Liver (tissue), 9 donors: ENCODE results near the gene ZNF333. TPM values are rescaled to one million over a fixed set of nuclear protein-coding genes. Genes with fewer than 3 reads are reported as not detected.

Source experiments
- DNase-seq: peaks from one replicate; pipeline ENCODE4 v3.0.0-alpha.2; 2017; ENCODE audit warnings: low spot score
- H3K27ac ChIP-seq, 2 donors: one replicate each; pipeline ENCODE4 v1.7.0; 2013; ENCODE audit warnings: inconsistent platforms in 2 of 2, low read length in 2 of 2, control low read depth in 1 of 2, low read depth in 1 of 2, mild to moderate bottlenecking in 1 of 2
- H3K27me3 ChIP-seq, 4 donors: one replicate each; pipeline versions ENCODE4 v1.6.1 to v1.7.0; 2013; ENCODE audit warnings: low read length in 3 of 4, inconsistent platforms in 1 of 4, mild to moderate bottlenecking in 1 of 4, moderate library complexity in 1 of 4; ENCODE audit not compliant: control insufficient read depth in 4 of 4, insufficient read depth in 4 of 4
- H3K36me3 ChIP-seq, 4 donors: one replicate each; pipeline versions ENCODE4 v1.6.1 to v1.7.0; 2013; ENCODE audit warnings: low read length in 3 of 4, mild to moderate bottlenecking in 3 of 4, low read depth in 1 of 4, moderate library complexity in 1 of 4; ENCODE audit not compliant: control insufficient read depth in 4 of 4, insufficient read depth in 3 of 4
- H3K4me1 ChIP-seq, 4 donors: one replicate each; pipeline versions ENCODE4 v1.6.1 to v1.7.0; 2013; ENCODE audit warnings: low read length in 3 of 4, mild to moderate bottlenecking in 3 of 4, moderate library complexity in 1 of 4; ENCODE audit not compliant: control insufficient read depth in 4 of 4, insufficient read depth in 4 of 4
- H3K4me3 ChIP-seq, 3 donors: one replicate each; pipeline versions ENCODE4 v1.6.1 to v1.7.0; 2013; ENCODE audit warnings: low read length in 3 of 3, control low read depth in 1 of 3, low read depth in 1 of 3, mild to moderate bottlenecking in 1 of 3
- H3K9ac ChIP-seq, 2 donors: one replicate each; pipeline ENCODE4 v1.7.0; 2013; ENCODE audit warnings: low read length in 2 of 2, mild to moderate bottlenecking in 2 of 2, moderate library complexity in 2 of 2, control low read depth in 1 of 2, low read depth in 1 of 2
- H3K9me3 ChIP-seq, 4 donors: one replicate each; pipeline versions ENCODE4 v1.6.1 to v1.7.0; 2013; ENCODE audit warnings: low read length in 3 of 4; ENCODE audit not compliant: control insufficient read depth in 4 of 4
- ATF3 ChIP-seq: IDR thresholded peaks from 2 replicates; pipeline ENCODE4 v1.6.1; 2016; ENCODE audit warnings: antibody characterized with exemption
- CTCF ChIP-seq: fragments of 150-350 bp; IDR thresholded peaks from 2 replicates; pipeline ENCODE4 v1.5.1; 2017; ENCODE audit warnings: improper control_type of control experiment, low read depth, low read length; ENCODE audit not compliant: missing input control
- EGR1 ChIP-seq, 2 donors: IDR thresholded peaks; 2 replicates each; pipeline ENCODE4 v1.6.1; 2016 to 2018; ENCODE audit warnings: antibody characterized with exemption in 2 of 2, low read depth in 2 of 2
- FOXA2 ChIP-seq: IDR thresholded peaks from 2 replicates; pipeline ENCODE4 v1.6.1; 2016; ENCODE audit warnings: antibody characterized with exemption
- HNF4A ChIP-seq, 2 donors: conservative IDR thresholded peaks; 2 replicates each; pipeline ENCODE4 v1.6.1; 2016; ENCODE audit warnings: antibody characterized with exemption in 2 of 2, mild to moderate bottlenecking in 2 of 2
- HNF4G ChIP-seq: IDR thresholded peaks from 2 replicates; pipeline ENCODE4 v1.6.1; 2016; ENCODE audit warnings: antibody characterized with exemption
- JUND ChIP-seq, 2 donors: IDR thresholded peaks; 2 replicates each; pipeline ENCODE4 v1.6.1; 2016; ENCODE audit warnings: antibody characterized with exemption in 2 of 2
- NR2F2 ChIP-seq: IDR thresholded peaks from 2 replicates; pipeline ENCODE4 v1.6.1; 2016; ENCODE audit warnings: antibody characterized with exemption
- RAD21 ChIP-seq, 2 donors: IDR thresholded peaks; 2 replicates each; pipeline ENCODE4 v1.6.1; 2016; ENCODE audit warnings: antibody characterized with exemption in 2 of 2, mild to moderate bottlenecking in 2 of 2
- REST ChIP-seq: IDR thresholded peaks from 2 replicates; pipeline ENCODE4 v1.6.1; 2016; ENCODE audit warnings: antibody characterized with exemption, mild to moderate bottlenecking
- RXRA ChIP-seq, 2 donors: IDR thresholded peaks; 2 replicates each; pipeline ENCODE4 v1.6.1; 2017 to 2018; ENCODE audit warnings: antibody characterized with exemption in 2 of 2, mild to moderate bottlenecking in 1 of 2
- TAF1 ChIP-seq: conservative IDR thresholded peaks from 2 replicates; pipeline ENCODE4 v1.6.1; 2016; ENCODE audit warnings: antibody characterized with exemption, mild to moderate bottlenecking
- YY1 ChIP-seq: IDR thresholded peaks from 2 replicates; pipeline ENCODE4 v1.6.1; 2016; ENCODE audit warnings: antibody characterized with exemption, mild to moderate bottlenecking
- ZBTB33 ChIP-seq: IDR thresholded peaks from 2 replicates; pipeline ENCODE4 v1.6.1; 2016; ENCODE audit warnings: antibody characterized with exemption
- WGBS: extraction: QIAGEN DNeasy Blood & Tissue Kit; methylation state at CpG from one replicate; pipeline ENCODE4 v1.1.7; 2013; 5-methylcytosine and 5-hydroxymethylcytosine counted together
- polyA plus RNA-seq, 2 donors: library from polyadenylated mRNA; stranded (reverse) in 1 of 2; unstranded in 1 of 2; fragments of 200-250 nt in 1 of 2; fragments of >200 nt in 1 of 2; fragmentation: Nextera tagmentation in 1 of 2; extraction: Ambion mirVana in 1 of 2; gene quantifications; one replicate each; pipeline versions ENCODE4 v1.2.1 to v1.2.3, GENCODE V29; 2013 to 2015
- total RNA-seq, 2 donors: library from RNA; depleted of rRNA; stranded (reverse); fragments of >200 nt; gene quantifications; one replicate each; pipeline ENCODE4 v1.2.3, GENCODE V29; 2014
- donor health status: healthy.
- donor health status: healthy.
- donor health status: healthy.
- donor health status: healthy.
- donor health status: healthy.

ZNF333 gene
- total and polyA plus RNA-seq, 4 donors, result 1.7 to 11.2 (median 3.6) TPM

- Histone ChIP-seq H3K27ac (no peak overlapping the region), H3K36me3 (no peaks in the 10 kb centered on the region), H3K4me1 (no peaks in the 10 kb centered on the region), H3K27me3 (peaks cover 0 to 2% (median 0%) of the 10 kb centered on the region in 4 donors), H3K9ac (no peak overlapping the region), H3K4me3 (no peak overlapping the region), H3K9me3 (no peaks in the 10 kb centered on the region)
- WGBS, result 26% methylated on average over 16 of the region's 16 CpGs
- TF ChIP-seq CTCF (no peak), HNF4A (conservative IDR thresholded peaks at IDR 0.05) (no peak), NR2F2 (no peak), FOXA2 (no peak), RXRA (IDR thresholded peaks at IDR 0.05) (no peak)
- no peak for DNase-seq
These were observed 69.0 kb downstream of the ZNF333 start for GRCh38 chr19:14758816-14759215.

- no peak for DNase-seq
- Histone ChIP-seq H3K27ac (no peak overlapping the region), H3K27me3 (peaks cover 0 to 2% (median 0%) of the 10 kb centered on the region in 4 donors), H3K4me3 (no peak overlapping the region), H3K9ac (no peak overlapping the region), H3K9me3 (no peaks in the 10 kb centered on the region), H3K4me1 (no peaks in the 10 kb centered on the region), H3K36me3 (no peaks in the 10 kb centered on the region)
- no peak for TF ChIP-seq REST
- no peak for TF ChIP-seq CTCF
- TF ChIP-seq HNF4A (conservative IDR thresholded peaks at IDR 0.05), result no peak
- TF ChIP-seq TAF1, result no peak
- no peak for TF ChIP-seq FOXA2
- TF ChIP-seq ATF3, result no peak
- TF ChIP-seq EGR1 (IDR thresholded peaks at IDR 0.05; ENCODE audit: low read depth in 2 of 2), result no peak
- no peak for TF ChIP-seq RXRA (IDR thresholded peaks at IDR 0.05)
- TF ChIP-seq NR2F2, result no peak
- TF ChIP-seq RAD21 (IDR thresholded peaks at IDR 0.05), result no peak
- no peak for TF ChIP-seq ZBTB33
- no peak for TF ChIP-seq YY1
- TF ChIP-seq JUND (IDR thresholded peaks at IDR 0.05), result no peak
- no peak for TF ChIP-seq HNF4G
- WGBS, result 57% methylated on average over 5 of the region's 5 CpGs
These were observed 71.8 kb downstream of the ZNF333 start for GRCh38 chr19:14761607-14762006.
